ENCODE measurements around the gene ARHGAP10.

DNA sequence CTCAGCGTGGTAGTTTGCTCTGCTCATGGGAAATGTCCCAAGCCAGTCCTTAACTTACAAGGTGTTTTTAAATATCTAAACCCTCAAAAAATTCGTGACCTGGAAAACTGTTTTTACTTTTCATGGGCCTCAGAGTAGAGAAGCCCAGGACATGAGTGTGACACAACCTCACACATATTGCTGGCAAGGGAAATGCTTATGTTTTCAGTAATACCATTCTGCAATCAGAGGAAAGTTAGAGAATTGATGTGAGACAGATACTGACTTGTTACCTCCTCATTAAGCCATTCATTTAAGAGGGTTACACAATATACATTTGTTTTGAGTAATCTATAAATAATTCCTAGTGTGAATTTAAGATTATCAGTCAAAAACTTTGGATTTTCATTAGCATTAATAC is 209.5 kb downstream of the ARHGAP10 start:
- TF ChIP-seq, protein P1, sequence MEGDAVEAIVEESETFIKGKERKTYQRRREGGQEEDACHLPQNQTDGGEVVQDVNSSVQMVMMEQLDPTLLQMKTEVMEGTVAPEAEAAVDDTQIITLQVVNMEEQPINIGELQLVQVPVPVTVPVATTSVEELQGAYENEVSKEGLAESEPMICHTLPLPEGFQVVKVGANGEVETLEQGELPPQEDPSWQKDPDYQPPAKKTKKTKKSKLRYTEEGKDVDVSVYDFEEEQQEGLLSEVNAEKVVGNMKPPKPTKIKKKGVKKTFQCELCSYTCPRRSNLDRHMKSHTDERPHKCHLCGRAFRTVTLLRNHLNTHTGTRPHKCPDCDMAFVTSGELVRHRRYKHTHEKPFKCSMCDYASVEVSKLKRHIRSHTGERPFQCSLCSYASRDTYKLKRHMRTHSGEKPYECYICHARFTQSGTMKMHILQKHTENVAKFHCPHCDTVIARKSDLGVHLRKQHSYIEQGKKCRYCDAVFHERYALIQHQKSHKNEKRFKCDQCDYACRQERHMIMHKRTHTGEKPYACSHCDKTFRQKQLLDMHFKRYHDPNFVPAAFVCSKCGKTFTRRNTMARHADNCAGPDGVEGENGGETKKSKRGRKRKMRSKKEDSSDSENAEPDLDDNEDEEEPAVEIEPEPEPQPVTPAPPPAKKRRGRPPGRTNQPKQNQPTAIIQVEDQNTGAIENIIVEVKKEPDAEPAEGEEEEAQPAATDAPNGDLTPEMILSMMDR (IDR thresholded peaks at IDR 0.05), result no peak
- no peak for TF ChIP-seq POLR2A (IDR thresholded peaks at IDR 0.05)
